GM20431 (cell line): Measurements from ENCODE around the gene BCL11B.
"Not testable (repeated sequence)": the region's sequence is repeated elsewhere in the genome, so short reads cannot be mapped to it uniquely, and the experiment has no call there.

Source experiments
- in situ Hi-C: fragments of 300-500 bp; cut with MseI, MboI; formaldehyde crosslinking; loops from one replicate; pipeline ENCODE4 v1.15.0; 2020; ENCODE audit warnings: low sequenced_read_pairs; ENCODE audit not compliant: unreplicated experiment

The BCL11B gene

DNA sequence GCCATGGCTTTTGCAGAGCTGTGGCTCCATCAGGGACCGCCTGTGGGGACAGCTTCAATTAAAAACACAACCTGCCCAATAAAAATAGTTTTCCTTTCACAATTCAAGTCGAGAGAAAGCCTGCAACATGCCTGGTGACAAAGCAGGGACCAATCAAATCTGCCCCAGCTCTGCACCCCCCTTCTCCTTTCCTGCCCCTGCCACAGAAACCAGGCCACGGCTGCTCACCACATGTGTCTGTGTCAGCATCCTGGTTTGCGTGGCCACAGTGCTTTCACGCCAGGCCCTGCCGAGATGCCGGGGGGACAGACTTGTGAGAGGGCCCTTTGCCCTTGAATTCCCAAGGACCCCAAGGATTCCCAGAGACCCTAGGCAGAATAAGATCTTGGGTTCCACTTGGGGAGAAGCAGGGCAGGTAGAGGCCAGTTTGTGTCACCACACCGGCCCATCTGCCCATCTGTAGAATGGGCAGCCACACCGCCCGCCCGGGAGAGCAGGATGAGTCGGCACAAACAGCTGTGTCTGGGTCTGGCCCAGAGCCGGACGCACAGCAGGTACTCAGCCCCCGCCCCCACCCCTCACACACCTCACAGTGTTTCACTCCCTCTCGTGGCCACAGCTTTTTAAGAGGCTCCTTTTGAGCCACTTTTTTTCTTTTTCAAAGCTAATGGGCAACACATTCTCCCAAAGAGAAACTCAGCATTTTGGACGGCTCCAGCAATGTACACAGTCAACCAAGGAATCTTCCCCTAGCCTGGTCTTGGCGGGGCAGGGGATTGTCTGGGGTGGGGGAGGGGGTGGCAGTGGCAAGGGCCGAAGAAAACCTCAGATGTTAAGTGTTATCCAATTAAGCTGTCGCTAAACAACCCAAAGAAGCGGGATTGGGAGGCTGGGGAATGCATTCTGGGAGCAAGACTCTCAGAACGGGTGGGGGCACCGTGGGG, 41.5 kb downstream of the BCL11B start:
- in situ Hi-C loops, result no loop called here

DNA sequence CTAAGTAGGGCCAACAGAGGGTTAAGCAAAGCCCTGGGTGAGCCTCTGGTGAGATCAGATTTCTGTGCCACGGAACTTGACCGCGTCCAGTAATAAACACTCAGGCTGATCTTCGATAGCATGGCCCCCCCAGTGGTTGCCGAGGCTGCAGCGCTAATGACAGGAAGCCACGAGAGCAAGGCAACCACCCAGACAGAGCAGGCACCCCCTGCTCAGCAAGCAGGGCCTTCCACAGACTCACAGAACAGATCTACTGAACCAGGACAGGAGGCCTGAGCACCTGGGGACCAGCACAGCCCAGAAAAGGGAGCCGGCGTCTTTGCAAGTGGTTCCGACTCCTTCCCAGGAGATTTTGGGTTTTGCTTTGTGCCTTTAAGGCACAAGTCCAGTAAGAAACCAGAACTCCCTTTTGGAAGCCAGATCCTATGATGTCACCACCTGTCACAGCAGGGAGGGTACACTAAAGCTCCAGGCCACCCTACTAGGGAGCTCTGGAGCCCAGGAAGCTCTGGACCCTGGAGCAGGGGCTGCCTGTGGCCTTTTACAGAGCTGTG, 42.3 kb downstream of the BCL11B start:
- in situ Hi-C loops, result no loop called here

DNA sequence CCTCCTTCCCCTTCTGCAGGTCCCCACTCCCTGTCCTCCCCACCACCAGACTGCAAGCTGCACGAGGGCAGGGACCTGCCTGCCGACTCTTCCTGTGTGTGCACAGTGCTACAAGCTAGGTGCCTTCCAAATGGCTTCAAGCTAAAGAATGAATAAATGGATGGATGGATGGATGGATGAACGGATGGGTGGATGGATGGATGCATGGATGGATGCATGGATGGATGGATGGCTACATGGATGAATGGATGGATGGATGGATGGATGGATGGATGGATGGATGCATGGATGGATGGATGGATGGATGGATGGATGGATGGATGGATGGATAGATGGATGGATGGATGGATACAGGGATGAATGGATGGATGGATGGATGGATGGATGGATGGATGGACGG, 43.2 kb downstream of the BCL11B start:
- in situ Hi-C loops, result not testable (repeated sequence)

DNA sequence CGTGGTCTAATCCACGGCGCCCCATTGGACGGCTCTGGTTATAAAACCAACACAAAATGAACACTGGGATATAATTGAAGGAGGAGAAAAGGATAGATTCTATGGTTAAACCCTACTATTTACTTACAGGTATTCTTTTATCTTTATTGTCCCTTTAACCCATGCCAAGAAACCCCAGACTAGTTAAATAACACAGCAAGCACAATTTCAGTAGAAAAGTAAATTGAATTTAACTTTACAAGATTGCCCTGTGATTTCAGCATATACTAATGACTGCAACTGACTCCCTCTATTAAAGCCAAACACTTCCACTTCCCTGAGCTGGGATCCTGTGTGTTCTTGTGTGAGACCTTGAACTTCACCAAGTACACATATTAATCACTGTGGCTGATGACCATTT, 45.3 kb downstream of the BCL11B start:
- in situ Hi-C loops, result no loop called here

DNA sequence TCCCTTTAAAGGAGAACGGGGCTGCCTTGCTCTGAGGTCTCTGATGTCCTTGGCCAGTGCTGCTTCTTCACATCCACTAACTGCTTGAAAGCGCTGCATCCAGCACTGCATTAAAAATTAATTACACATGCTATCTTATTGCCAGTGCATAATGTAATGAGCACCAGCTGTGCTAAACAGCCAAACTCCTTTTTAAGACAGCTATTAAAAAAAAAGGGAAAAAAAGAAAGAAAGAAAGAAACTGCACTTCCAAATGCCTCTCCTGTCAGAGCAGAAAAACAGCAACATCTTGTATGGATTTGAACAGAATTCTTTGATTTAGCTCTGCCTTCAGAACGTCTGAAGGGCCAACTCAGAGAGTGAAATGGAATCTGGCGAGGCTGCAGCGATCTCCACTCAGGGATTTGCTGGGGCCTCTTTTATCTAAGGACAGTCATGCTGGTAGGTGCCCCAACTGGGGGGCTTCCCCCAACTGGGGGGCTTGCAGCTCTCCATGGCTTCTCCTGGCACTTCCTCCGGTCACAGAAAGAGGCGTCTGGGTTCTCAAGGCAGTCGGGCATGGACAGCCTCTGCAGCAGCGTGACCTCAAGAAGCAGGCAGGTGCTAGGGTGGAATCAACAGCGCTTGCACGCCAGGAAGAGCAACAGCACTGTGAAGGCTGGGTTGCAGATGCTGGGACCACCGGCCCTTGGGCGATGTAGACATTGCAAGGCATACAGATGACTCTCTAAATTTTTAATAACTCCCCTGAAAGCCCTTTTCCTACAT, 46.4 kb downstream of the BCL11B start:
- in situ Hi-C loops, result no loop called here

DNA sequence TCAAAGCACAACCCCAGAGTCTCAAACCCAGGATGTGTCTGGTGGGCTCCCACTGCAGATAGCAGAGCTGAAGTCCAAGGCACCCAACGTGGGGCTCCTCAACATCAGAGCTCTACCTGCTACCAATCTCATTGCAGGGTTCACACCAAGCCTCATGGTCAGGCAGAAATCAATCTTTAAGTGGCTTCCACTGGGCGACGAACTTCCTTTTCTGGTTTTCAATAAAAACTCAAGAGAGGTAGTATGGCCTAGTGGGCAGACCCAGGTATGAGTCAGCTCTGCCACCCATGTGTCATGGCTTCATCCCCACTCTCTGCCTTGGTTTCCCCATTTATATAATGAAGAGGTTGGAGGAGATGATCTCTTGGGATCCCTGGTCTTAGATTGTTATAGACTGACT, 47.0 kb downstream of the BCL11B start:
- in situ Hi-C loops, result no loop called here

DNA sequence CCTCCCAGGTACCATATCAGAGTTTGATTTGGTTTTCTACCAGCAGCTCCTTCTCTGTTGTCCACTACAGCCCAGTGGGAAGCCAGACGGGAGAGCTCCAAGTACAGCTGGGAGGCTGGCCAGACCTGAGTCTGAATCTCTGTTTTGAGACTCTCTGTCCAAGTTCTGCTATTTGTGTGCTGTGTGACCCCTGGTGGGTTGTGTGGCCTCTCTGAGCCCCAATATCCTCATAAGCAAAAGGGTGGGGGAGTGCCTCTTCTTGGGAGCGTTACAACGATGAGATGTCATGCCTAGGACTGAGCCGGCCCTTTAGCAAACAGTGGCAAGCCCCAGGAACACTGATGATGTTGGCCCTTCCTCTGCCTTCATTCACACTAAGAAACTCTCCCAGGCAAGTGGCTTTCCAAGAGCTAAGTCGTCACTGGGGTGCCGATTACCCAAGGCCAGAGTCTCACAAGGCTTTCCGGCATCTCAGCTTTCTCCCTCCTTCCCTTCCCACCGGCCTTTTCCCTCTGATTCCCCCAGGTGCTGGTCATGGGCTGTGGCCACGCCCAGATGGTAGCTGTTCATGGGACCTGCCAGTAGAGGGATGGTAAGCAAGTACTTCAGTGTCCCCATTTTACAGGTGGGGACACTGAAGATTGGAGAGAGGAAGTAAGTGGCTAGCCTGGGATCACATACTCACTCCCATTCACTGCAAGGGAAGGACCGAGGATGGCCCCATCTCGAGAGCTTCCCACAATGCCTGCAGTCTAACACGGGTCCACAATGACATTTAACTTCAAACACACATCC, 47.7 kb downstream of the BCL11B start:
- in situ Hi-C loops, result no loop called here

DNA sequence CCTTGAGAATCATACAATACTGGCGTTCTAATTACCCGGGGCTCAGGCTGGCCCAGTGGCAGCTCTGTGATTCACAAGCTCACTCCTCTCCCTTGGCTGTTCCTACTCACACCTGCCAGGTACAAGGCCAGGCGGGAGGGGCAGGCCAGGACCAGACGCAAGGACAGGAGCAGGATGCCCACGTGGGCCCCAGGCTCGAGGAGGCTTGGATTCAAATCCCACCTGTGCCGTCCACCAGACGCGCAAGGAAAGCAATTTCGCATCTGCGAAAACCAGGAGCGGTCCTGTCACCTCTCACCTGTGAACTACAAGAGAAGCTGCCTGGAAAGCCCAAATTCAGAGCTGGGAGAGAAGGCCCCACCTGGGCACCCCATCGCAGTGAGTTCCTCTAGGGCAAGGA, 50.6 kb downstream of the BCL11B start:
- in situ Hi-C loops, result no loop called here

DNA sequence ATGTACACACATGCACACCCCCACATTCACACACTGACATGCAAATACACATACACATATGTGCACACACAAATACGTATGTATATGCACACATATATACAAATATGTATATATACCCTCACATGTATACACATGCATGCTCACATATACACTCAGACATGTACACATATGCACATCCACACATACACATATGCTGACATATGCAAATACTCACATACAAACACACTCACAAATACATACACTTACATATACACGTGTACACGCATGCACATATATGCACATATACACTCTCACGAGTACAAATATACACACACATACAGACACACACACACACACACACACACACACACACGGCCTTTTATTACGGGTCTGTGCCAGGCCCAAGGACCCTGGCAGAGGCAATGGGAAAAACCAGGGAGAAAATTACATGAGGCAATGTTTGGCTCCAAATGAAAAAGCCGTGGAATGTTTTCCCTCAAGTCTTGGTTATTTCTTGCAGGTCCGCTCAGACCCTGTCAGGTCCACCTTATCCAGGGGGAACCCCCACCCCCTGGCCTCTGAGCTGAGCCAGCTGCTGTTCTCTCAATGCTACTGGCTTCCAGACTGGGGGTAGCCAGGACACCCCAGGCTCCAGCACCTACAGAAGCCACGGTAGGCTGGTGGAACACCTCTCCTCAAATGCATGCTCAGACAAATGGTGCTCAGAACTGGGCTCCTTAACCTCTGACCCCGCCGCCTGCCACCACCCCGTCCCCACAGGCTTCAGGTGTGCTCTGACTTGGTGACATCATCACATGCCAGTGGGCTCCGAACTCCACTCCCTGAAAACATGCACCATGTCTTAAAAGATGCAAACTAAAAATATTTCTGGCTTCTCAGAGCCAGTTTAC, 54.7 kb downstream of the BCL11B start:
- in situ Hi-C loops, result no loop called here

DNA sequence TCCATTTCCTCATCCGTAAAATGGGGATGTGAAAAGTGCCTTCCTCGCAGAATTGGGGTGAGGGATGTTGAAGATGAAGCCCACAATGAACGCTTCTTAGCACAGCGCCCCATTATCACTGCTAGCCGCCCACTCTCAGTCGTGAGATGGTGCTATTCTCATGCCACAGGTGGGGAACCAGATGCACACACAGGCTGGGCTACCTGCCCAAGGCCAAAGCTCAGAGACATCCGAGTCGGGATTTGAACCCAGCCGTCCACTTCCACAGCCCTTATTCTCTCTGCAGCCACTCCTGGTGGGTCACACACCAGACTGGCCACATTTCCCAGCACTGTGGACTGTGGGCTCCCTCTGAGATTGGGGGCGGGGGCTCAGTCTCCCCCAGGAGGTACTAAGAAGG, 55.8 kb downstream of the BCL11B start:
- in situ Hi-C loops, result no loop called here

DNA sequence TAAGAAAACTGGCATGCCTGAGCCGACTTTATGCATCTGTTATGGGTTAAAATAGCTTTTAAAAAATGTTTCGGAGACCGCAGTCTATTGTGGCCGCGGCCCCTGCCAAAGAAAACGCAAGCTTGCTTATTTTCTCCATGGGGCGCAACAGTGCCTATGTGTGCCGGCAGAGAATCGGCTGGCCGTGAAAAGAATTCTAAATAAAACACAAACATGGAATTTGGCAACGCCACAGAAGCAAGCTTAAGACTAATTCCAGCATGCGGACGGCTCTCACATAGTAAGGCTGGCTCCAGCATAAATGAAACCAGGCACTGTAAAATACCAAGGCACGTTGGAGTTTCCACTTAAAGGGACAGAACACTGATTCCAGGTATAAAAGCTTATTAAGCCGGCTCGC, 56.7 kb downstream of the BCL11B start:
- in situ Hi-C loops, result no loop called here

DNA sequence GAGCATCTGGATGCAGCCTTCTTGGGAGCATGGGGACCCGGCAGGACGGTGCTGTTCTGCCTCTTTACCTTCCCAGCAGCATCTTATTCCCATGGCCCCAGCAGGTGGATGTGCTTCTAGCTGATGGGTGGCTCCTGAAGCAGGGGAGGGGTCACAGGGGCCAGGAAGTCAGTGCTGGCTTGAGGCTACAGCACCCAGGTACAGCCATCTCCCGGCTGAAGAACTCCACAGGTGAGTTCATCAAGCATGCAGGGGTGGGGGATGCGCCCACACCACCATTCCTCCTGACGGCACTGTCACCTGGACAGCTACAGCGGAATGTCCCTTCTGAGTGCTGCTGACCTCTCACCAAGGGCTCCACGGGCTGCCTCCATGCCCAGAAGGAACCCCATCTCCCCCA, 57.3 kb downstream of the BCL11B start:
- in situ Hi-C loops, result no loop called here

DNA sequence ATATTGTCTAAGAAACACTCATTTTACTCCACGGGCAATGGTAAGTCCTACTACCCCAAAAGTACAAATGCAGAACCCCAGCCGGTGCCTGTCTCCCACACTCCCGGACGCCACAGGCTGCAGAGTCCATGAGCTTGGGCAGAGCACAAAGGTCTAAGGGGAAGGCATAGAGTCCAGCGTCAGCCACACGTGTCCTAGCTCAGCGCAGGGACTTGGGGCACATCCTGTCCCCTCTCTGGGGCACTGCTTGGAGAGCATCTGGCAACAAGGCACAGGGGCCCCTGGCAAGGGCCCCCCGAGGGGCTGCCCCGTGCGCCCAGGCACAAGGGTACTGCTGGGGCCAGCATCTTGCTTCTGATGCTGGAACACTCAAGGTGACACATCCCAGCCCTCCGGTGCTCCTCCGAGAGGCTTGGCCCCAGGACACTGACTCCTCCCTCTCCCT, 58.4 kb downstream of the BCL11B start:
- in situ Hi-C loops, result no loop called here

DNA sequence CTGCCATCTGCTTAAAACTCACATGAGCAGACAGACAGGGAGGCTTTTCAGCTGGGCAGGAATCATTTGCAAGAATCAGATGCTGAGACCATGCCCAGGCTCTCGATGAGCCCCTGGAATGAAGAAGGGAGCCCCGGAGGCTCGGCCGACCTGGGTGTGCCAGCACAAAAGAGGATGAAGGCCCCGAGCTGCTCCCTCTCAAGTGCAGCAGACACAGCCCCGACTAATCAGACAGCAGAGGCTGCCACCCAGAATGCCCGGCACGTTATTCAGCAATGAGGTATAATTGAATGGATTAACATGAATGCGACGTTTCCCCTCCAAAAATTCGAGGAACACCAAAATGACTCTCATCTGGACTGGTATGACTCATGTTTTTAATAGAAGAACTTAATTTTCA, 58.9 kb downstream of the BCL11B start:
- in situ Hi-C loops, result no loop called here

DNA sequence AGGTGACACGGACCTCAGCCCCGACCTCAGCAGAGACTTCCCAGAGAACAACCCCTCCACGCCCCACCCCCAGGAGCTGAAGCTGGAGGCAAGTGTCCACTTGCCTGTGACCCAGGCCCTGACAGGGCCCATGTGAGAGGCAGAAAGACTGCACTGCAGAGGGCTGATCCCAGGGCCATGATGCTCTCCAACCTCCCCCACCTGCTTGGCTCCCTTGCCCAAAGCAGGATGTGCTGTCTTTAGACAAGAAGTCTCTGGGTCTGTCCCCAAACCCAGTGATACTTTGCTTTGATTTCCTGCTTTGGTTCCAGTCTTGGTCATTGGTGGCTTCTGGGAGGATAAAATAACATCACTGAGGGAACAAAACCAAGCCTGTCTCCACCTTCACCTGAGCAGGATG, 59.4 kb downstream of the BCL11B start:
- in situ Hi-C loops, result no loop called here

DNA sequence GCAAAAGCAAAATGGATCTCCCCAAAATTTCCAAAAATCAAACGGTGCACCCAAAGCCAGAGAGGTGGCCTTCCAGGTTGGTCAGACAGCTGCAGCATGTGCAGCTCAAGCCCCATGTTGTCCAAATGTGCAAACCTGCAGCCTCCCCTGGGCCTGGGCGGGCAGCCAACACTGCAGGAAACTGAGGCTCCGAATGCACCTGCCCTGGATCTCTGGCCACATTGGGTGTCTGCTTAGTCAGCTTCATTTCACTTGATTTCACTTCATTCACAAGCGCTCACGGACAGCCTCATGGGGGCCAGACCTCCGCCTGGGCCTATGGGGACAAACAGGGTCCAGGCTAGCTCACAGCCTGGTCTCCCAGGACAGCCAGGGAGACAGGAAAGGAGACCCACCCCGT, 59.8 kb downstream of the BCL11B start:
- in situ Hi-C loops, result no loop called here

DNA sequence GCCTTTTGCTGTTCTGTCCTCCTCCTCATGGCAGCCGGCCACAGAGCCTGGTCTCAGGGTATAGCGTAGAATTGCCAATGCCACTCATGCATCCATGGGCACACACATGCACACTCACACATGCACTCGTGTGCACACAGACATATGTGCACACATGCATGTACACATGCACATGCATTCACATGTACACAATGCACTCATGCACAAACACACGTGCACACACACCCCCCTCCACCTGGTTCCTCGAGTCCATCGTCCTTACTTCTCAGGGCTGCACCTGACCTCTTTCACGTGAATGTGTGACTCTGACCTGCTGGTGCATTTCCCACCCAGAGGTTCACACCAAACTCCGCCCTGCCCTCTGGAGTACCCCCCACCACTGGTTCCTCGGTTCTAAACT, 60.6 kb downstream of the BCL11B start:
- in situ Hi-C loops, result no loop called here

DNA sequence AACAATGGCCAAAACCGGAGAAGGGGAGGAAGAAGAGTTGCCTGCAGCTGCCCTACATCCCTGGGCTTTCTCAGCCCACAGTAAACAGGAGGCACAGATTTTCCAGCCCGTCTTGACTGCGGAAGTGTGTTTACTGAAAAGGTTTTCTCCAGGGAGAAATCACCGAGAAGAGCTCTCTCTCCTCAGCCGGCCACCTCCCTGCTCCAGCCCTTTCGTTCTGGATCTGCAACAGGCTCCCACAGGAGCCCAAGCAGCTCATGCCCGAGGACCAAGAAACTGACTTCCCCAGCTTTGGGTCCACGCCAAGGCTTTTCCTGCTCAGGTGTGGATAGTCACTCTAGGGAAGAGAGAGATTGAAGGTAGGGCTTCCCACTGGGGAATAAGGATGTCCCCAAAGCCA, 61.7 kb downstream of the BCL11B start:
- in situ Hi-C loops, result no loop called here

DNA sequence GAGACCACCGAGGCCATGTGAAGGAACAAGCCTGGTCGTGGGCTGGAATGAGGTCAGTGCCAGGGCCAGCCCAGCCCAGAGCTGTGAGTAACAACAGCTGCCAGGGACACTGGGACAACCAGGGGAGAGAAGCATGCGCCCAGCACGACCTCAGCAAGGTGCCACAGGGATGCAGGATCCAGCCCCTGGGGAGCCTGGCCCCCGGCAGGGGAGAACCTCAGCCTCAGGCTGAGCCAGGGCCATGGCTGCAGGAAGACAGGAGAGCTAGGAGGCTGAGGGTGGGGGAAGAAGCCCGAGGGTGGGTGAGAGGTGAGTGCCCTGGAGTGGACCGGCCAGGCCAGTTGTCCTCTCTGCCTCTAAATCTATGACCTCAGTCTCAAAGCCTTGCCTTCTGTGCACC, 62.6 kb downstream of the BCL11B start:
- in situ Hi-C loops, result no loop called here
